Measurements from ENCODE around the gene MAMLD1. TPM values are rescaled to one million over a fixed set of nuclear protein-coding genes. Genes with fewer than 3 reads are reported as not detected.

Gene MAMLD1
- total and polyA plus RNA-seq, 2 of the 8 experiments (the other 6 are each of a cell fraction or from before 2014, with no cell fraction given): 0.09 to 0.26 TPM

GRCh38 chrX:150372756-150373155 lies 9.6 kb downstream of the MAMLD1 start (continued):
- TF ChIP-seq CHD7 (IDR thresholded peaks at IDR 0.05; ENCODE audit: insufficient replicate concordance, low read length): no peak
- TF ChIP-seq MAFK (IDR thresholded peaks at IDR 0.05; ENCODE audit: low read depth, low read length): no peak
- no peak for TF ChIP-seq BRCA1 (IDR thresholded peaks at IDR 0.05; ENCODE audit: low read depth, low read length)
- no peak for TF ChIP-seq SIN3A (conservative IDR thresholded peaks at IDR 0.05 in 1 of 2, IDR thresholded peaks at IDR 0.05 in 1 of 2; ENCODE audit: low read depth in 1 of 2, low read length in 2 of 2)
- TF ChIP-seq SP1 (IDR thresholded peaks at IDR 0.05; ENCODE audit: low read depth, low read length): no peak
- no peak for TF ChIP-seq CBX8 (IDR thresholded peaks at IDR 0.05; ENCODE audit: borderline replicate concordance, low read depth, low read length)
- TF ChIP-seq CEBPB (IDR thresholded peaks at IDR 0.05; ENCODE audit: low read depth, low read length): no peak
